Glomerular visceral epithelial cell (primary cell): ENCODE data around the gene TSPAN14.
"Not testable (repeated sequence)": the region's sequence is repeated elsewhere in the genome, so short reads cannot be mapped to it uniquely, and the experiment has no call there.

Experiments
- DNase-seq: peaks from one replicate; pipeline ENCODE4 v3.0.0-alpha.2; 2016; ENCODE audit errors: extremely low spot score

TSPAN14 gene

DNA sequence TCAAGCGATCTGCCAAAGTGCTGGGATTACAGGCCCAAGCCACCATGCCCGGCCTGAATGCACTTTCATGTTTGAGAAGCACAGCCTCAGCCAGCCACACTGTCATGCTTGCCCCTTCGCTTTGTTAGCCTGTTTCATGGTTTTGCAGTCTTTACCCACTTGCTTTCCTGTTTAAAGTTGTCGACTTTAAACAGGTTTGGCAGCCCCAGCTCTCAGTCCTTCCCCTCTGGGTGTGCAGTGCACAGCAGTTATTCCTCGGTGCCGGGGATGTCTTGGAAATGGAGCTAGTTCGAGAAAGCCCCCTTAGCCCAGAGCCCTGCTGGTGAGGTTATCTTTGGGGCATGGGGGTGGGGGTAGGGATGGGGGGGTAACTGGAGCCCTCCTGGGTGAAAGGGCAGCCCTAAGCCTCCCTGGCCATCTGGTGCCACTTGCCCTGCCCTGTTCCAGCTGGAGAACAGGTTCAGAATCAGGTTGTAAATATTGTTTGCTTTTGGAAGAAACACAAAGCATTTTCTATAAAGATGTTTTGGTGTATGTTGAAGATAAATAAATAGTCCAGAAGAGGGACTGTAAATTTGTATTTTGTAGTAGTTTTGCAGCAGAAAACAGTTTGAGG, 14.8 kb downstream of the TSPAN14 start:
- no peak for DNase-seq

DNA sequence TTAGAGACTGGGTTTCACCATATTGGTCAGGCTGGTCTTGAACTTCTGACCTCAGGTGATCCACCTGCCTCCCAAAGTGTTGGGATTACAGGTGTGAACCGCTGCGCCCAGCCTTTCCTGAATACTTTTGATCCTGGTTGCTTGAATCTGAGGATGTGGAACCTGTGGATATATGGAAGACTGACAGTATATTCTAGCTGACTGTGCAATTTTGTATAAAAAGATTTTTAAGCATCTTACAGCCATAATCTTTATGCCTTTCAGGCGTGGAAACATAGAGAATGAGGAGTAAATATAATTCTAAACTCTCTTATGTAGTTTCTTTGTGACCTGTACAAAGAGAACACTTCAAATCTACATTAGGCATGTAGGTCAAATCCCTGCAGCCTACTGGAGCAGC, 16.2 kb downstream of the TSPAN14 start:
- no peak for DNase-seq

DNA sequence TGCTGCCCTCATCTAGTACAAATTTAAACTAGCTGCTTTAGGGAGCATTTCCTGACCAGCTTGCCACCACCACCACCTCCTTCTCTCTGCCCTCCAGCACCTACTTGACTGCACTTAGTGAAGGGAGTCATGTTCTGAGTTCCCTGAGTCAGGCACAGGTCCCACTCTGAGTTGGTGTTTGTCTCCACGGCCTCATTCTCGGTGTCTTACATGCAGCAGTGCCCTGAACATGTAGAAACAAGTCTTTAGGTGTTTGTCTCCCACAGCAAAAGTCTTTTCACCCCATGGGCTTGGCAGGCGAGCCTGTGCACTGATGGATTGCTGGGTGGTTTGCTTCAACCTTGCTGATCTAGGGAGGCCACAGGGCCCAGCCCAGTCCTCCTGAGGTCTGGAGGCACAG, 16.9 kb downstream of the TSPAN14 start:
- DNase-seq: no peak

DNA sequence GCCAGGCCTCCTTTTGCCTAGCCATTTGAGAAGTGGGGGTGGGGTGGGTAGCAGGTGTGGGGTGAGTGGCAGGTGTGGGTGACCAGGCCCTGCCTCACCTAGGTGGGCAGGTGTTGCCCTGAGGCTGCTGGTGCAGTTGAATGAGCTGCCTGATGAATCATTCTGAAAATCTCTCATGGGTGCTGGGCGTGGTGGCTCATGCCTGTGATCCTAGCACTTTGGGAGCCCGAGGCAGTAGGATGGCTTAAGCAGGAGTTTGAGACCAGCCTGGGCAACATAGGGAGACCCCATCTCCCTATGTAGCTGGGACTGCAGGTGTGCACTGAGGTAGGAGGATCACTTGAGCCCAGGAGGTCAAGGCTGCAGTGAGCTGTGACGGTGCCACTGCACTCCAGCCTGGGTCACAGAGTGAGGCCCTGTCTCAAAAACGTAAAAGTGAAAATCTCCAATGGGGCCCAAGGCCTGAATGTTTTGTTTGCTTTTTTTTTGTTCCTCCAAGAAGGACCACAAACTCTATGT, 17.7 kb downstream of the TSPAN14 start:
- DNase-seq: peak; percentile 47

DNA sequence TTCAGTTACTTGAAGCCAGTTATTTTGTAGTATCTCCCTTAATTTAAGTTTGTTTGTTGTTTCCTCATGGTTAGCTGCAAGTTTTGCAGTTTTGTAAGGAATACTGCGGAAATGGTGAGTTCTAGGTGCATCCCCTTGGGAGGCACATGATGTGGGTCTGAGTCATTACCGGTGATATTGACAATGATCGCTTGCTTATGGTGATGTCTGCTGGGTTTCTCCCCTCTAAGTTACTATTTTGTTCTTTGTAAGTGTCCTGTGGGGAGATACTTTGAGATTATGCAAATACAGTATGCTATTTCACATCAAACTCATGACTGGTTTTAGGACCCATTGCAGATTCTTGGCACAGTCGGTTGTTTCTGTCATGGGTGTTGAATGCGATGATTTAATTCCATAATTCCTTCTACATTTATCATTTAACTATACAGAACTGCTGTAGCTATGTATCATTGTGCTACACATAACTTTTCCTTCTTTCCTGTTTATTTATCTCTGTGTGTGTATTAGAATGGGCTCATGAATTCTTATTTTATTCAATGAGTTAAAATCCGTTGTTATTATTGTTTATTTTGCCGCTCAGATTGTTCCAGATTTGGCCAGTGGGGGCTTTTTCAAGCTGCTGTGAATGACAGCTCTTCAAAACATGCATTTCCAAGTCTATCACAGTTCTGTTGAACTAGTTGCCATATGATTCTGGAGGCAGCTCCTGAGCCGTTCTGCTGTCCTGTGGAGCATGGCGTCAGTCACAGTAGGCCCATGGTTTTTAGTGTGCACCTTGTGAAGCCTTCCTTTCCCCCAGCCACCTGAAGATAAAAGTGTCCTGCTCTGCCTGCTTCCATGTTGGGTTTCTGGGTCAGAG, 18.4 kb downstream of the TSPAN14 start:
- peak; percentile 83 for DNase-seq

DNA sequence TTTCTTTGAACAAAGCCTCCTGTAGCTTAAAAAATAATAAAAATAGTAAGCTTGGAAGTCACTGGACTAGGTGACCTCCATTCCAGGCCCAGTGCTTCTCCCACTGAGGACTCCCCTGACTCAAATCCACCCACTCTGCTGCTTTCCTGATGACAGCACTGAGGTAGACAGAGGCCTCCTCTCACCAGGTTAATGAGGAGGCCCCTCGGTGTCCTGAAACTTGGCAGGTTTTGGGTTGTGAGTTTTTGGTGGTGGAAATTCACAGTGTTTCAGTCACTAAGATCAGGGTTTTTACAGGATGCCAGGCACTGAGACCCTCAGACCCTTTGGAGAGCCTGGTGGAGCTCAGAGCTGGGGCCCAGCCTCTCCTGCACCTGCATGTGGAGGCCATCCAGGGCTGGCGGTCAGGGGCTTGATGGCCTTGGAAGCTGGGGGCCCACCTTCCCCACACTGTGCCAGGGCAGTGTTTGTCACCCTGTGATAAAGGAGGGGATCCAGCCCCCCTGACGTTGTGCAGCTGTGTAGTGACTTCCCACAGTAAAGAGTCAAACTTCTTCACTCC, 19.1 kb downstream of the TSPAN14 start:
- DNase-seq: no peak

DNA sequence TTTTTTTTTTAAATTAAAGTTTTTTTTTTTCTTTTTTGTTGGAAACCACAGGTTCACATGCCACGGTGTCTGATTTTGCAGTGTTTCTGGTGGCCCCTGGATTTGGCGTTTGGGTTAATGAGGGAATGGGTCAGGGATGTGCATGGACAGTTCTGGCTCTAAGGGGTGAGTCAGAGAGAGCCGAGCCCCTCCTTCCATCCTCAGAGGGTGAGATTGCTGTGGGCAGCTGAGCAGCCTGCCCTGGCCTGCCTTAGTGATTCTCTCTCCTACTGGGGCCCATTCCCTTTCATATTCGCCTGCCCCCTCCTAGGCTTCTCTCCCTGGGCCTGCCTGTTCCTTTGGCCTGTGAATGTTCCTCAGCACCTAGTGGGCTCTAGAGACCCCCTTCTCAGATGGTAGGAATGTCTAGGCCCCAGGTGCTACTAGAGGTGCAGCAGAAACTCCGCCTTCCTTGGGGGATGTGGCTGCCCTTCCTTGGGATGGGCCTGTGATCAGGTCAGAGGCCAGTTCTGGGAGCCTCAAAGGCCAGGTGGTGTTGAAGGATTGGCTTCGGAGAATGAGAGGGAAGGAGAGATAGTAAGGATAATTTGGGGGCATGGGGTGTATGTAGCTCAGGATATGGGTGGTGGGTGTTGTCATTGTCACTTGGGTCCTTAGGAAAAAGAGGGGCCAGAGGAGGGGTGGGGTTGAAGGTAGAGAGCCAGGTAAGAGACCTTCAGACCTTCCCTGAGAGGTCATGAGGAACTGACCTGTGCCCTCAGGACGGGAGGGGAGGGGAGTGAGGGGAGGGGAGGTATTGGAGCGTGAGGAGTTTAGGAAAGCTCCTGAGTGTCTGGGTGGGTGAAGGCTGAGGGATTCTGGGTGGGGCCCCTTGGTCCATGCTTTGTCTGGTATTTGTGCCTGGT, 19.8 kb downstream of the TSPAN14 start:
- peak; percentile 96 for DNase-seq

DNA sequence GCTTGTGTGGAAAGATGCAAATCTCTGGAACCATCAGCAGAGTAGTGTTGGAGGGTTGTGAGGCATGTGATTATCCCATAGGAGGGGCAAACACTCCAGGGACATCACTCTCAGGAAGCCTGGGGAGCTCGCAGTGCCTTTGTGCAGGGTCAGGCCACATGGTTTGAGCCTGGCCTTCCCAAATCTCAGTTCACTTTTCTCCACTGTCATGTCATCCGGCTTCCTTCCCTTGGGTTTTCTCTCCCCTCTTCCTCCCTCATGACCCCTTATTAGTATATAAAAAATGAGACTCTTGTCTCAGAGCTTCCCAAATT, 20.4 kb downstream of the TSPAN14 start:
- no peak for DNase-seq

DNA sequence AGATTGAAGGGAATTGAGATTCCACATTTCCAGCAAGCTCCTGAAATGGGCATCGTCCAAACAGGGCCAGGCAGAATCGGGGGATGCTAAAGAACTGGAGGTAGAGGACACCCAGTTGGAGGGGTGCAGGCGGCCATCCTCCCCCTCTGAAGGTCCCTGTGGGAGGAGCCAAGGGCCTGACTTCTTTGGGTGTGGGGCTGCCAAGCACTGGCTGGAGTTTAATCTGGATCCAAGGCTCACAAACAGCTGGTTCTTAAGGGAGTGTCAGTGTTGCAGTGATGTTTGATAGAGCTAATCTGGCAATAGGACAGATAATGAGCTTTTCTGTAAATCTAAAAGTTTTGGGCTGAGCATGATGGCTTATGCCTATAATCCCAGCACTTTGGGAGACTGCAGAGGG, 20.8 kb downstream of the TSPAN14 start:
- no peak for DNase-seq

DNA sequence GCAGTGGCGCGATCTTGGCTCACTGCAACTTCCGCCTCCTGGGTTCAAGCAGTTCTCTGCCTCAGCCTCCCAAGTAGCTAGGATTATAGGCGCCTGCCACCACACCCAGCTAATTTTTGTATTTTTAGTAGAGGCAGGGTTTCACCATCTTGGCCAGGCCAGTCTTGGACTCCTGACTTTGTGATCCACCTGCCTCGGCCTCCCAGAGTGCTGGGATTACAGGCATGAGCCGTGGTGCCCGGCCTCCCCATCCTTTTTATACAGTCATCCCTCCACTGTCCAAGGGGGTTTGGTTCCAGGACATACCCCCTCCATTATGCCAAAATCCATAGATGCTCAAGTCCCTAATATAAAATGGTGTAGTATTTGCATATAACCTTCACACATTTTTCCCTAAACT, 21.5 kb downstream of the TSPAN14 start:
- DNase-seq: not testable (repeated sequence)

DNA sequence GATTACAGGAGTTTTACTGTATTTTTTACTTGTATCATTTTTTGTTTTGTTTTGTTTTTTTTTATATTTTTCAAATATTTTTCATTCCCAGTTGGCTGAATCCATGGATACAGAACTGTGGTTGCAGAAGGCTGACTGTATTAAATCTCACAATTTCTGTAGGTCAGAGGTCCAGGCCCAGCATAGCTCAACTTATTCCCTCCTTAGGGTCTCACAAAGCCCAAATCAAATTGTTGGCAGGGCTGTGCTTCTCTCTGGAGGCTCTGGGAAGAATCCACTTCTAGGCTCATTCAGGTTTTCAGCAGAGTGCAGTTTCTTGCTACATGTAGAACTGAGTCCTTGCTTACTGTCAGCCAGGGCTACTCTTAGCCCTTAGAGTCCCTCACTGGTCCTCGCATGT, 22.6 kb downstream of the TSPAN14 start:
- no peak for DNase-seq

DNA sequence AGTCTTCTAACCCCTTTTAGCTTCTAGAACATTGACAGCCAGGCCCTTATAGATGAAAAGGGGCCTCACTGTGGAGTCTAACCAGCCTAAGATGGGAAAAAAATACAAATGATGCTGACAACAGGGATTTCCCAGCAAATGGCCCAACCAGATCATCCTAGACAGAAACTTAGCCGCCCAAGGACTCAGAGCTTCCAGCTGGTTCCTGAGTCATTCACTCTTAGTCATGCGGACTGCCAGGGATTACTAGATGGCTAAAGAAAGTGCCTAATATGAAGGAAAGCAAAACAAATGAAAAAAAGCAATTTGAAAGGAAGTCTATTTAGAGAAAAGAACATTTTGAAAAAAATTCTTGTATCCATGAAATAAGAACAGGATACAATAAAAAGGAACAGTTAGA, 23.7 kb downstream of the TSPAN14 start:
- DNase-seq: peak; percentile 84

DNA sequence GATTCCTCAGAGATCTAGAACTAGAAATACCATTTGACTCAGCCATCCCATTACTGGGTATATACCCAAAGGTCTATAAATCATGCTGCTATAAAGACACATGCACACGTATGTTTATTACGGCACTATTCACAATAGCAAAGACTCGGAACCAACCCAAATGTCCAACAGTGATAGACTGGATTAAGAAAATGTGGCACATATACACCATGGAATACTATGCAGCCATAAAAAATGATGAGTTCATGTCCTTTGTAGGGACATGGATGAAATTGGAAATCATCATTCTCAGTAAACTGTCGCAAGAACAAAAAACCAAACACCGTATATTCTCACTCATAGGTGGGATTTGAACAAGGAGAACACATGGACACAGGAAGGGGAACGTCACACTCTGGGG, 26.3 kb downstream of the TSPAN14 start:
- DNase-seq: not testable (repeated sequence)

DNA sequence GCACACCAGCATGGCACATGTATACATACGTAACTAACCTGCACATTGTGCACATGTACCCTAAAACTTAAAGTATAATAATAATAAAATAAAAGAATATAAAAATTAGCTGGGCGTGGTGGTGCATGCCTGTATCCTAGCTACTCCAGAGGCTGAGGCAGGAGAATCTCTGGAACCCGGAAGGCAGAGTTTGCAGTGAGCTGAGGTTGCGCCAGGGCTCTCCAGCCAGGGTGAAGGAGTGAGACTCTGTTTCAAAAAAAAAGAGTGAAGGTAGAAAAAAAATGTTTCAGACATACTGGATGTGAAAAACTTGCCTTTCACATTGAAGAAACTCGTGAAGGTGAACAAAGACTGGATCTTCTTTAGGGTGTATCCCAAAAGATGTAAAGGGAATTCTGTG, 26.7 kb downstream of the TSPAN14 start:
- DNase-seq: no peak

DNA sequence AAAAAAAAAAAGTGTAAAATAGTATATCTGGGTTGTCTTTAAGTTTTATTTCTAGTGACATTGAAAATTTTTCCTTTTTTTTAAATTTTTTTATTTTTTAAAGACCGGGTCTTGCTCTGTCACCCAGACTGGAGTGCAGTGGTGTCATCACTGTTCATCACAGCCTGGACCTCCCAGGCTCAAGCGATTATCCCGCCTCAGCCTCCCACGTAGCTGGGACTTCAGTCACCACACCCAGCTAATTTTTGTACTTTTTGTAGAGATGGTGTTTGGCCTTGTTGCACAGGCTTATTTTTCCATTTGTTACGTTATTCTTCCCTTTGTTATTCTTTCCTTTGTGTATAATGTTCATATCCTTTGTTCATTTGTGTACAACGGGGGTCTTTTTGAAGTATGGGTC, 30.1 kb downstream of the TSPAN14 start:
- DNase-seq: no peak

DNA sequence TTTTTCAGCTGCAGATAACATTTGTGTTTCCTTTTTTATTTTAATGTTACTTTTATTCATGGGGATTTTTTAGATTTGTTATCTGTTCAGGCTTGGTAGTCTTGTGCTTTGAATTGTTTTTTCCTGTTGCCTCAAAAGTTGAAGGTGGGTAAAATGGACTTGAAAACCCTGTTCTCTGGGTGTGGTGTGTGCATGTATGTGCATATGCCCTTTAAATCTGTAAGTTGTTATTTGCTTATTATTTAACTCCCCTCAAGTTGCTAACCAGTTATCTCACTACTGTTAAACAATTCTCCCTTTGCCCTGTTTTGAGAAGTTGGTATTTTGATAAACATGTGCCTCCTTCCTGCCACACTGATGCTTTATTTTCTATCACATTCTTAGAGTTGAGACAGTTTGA, 30.6 kb downstream of the TSPAN14 start:
- no peak for DNase-seq

DNA sequence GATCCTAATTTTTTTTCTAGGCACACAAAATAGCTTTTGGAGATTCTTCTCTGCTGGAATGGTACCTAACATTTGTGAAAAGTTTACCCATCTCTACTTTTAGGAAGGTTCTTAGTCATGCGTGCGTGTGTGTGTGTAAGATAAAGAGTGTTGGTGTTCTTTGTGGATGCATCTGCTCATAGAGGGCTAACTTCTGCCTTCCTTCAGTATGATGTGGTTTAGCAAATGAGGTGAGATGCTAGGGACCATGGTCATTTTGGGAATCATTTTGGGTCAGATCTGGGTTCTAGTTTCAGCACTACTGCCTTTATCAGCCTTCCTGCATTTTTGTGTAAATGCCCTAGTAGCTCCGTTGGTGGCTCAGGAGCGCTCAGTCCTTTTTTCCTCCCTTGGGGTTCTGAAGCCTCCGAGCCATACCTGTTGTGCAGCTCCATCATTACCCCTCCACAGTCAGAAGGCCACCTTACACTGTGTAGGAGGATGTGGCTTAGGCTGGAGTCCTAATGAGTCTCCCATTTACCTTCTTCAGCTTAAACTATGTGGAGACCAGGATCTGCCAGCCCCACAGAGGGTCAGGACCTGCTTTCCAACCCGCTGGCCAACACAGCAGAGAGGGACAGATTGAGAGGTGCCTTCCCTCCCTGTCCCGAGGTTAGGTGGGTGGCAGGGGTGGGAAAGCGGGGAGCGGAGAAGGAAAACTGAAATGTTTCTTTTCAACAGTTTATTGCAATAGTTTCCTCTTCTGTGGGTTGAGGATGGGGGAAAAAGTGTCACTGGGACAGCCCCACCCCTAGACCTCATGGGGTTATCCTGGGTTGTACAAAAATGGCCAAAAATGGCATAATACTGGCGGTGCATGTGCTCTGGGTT, 31.2 kb downstream of the TSPAN14 start:
- no peak for DNase-seq

DNA sequence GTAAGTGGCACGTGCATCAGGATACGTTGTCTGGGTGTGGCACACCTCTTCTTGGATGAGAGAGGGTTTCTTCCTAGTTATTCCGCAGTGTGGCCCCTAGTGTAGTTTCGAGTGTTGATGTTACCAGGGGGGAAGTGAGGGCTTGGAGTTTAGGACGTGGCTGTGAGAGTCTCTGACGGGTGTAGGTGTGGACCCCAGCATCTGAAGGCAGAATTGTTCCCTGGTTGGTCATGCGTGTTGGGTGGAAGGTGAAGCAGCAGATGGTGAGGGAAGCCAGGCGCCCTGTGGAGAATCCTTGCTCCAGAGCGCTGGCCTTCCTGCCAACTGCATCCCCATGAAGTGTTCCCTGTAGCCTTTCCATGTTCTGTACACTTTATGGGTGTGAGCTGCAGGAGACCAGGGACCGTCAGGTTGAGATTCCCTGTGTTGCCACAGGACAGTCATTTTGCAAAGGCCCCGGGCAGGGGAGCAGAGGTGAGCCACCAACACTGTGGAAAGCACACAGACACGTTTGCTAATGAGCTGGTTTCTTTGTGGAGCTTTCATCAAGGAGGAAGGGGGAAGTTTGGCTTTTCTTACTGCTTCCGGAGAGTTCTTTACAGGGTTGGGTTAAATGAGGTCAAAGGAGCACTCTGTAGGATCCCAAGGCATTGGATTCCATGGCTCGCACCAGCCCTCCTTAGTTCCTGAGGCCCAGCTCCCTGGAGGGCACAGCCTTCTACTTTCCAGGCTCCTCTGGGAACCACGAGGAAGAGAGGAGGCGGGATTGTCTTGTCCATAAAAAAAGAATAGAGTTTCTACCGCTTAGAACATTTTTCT, 32.0 kb downstream of the TSPAN14 start:
- DNase-seq: no peak

DNA sequence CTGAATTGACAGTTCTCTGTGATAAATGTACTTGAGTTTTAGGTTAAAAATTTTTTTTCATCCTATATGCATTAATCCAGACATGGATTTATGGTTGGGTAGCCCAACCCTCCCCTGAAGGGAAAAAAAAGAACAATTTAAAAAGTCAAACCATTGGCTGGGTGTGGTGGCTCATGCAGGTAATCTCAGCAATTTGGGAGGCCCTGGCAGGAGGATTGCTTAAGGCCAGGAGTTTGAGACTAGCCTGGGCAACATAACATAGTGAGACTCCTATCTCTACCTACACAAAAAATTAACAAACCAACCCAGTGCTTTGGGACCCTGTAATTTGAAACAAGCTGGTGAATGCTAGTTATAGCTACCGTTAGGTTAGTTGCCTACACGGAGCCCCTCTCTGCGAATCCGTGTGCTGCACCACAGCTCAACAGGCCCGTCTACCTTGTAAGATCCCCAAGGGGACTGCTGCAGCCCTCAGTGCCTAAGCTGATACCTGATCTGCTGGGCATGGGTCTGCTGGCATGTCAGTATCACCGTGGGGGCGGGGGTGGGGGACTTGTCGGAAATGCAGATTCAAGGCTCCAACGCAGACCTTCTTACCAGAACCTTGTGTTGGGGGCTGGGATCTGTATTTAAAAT, 32.8 kb downstream of the TSPAN14 start:
- no peak for DNase-seq

DNA sequence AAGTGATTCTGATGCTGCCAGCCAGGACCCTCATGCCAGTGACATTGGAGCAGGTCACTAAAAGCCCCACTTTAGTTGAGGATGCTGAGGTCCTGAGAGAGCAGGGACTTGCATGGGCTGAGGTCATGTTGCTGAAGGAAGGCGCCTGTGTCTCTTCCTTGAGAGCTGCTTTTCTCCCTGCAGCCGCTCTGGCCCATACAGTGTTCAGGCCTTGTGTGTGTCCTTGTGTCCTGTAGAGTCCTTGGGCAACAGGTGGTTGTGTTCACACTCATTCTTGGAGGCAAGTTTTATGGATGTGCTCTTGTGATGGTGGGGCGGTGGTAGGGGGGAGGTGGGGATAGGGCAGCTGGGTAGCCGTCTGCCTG, 33.3 kb downstream of the TSPAN14 start:
- no peak for DNase-seq
